Measurements from ENCODE around the gene EIF3K.

The EIF3K gene

DNA sequence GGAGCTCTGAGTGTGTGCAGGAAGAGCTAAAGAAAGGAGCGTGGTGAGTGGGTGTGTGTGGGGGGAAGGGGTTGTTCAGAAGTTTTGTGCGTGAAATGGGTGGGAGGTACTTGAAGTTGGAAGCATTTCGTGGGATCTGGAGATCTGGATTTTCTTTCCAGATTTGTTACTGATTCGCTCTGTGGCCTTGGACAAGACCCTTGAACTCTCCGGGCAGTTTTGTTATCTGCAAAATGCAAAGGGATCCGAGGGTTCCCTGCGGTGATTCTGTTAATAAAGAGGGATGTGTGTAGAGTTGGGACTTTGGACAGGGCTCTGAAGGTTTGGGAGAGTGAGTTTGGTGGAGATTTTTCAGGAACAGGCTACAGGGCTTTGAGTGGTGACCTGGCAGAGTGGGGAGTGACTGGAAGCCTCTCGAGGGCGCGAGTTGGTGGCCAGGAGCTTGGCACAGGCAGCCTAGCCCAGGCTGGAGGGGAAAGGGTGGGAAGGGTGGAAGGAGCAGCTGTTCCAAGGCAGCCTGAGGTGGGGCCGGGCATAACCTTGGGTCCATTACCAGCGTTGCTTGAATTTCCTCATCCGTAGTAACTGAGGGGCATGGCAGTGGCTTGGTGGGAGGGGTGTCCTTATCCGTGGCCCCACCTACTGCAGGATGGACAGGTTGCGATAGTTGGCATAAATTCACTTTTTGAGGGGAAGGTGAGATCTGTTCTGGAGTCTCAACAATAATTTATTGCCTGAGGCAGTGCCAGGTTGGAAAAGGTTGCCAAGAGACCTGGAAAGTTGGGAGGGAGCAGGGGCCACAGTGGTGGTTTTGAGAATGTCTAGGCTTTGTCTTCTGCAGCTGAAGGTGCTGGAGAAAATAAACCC lies 30.6 kb downstream of the EIF3K start:
- DNase-seq (ENCODE audit: low spot score) = no peak

DNA sequence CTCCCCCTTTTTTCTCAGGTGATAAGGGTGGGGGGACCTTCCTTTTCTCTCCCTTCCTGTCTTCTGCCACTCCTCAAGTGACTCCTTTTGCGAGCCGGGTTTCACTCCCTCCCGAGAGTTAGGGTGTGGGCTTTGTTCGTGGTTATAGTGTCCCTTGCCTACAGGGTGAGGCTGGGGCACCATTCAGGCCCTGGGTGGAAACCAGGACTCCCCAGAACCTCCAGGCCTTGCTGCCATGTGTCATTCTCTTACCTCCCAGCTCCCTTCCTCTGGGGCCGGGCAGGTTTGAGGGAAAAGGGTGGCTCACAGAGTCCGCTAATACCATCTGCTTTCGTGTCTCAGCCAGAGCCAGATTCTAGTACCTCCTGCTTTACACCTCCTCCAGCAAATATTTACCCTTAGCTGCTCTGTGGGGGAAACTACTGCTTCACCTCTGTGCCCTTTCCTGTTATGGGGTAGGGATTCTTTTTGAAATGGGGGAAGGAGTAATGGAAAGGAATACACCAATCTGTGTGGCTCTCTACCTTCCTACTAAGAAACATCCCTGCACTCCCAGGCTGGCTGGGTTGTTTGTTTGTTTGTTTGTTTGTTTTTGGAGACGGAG lies 31.3 kb downstream of the EIF3K start:
- no peak for DNase-seq (ENCODE audit: low spot score)

DNA sequence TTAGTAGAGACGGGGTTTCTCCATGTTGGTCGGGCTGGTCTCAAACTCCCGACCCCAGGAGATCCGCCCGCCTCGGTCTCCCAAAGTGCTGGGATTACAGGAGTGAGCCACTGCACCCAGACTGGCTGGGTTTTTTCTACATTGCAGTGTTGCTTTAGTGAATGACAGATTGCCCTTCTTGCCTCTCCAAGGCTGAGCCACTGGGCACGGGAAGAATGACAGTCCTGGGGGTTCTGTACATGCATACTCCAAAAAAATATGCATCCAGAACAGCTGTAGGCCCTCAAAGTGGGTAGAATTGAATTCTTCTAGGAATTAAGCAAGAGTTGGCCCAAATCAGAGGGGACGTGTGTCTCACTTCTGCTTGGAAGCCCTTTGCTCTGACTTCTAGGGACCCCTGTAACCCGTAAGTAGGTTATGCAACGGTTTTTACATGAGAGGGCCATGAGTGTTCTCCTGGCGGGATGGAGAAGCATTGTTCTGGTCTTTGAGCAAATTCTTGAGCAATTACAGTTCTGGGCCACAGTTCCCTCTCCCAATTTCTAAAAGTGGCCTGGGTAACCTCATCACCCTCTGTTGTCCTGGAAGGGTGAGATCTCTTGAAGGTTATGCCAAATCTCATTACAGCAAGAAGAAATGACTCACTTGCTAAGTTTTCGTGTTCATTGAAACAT lies 32.1 kb downstream of the EIF3K start:
- no peak for DNase-seq (ENCODE audit: low spot score)

GRCh38 chr19:38653028-38653571 lies 34.1 kb downstream of the EIF3K start:
- DNase-seq (ENCODE audit: low spot score) = no peak

- DNase-seq (ENCODE audit: low spot score) = no peak
These were observed 35.7 kb downstream of the EIF3K start for GRCh38 chr19:38654628-38655055.

GRCh38 chr19:38655148-38655824 lies 36.3 kb downstream of the EIF3K start:
- no peak for DNase-seq (ENCODE audit: low spot score)

DNA sequence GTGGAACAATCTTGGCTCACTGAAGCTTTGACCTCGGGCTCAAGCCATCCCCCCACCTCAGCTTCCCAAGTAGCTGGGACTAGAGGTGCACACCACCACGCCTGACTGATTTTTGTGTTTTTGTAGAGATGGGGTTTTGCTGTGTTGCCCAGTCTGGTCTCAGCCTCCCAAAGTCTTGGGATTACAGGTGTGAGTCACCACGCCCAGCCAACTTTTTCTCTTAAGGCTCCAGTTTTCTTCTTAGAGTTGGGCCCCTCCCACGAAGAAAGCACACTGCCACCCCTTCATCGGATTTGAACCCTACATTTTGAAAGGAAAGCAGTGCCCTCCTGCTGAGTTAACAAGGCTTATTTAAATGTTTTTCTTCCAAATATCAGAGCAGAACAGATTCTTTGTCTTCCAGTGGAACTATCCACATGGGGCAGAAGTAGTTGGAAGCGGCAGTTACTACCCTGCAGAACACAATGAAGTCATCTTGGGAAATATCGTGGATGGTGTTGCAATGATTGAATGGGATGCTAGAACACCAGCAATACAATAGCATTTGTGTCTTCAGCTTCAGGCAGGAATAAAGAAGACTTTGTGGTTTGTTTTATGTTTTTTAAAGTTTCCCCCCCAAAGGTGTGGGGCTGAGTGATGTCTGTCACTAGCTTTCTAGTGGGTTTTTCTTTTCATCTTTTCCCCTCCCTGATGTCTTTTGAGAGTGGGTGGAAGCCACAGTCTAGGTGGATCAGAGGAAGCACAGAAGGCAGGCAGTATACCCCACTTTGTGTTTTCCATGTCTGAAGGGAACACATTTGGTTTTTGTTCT lies 37.4 kb downstream of the EIF3K start:
- DNase-seq (ENCODE audit: low spot score) = peak; percentile 65

- no peak for DNase-seq (ENCODE audit: low spot score)
These were observed 38.7 kb downstream of the EIF3K start for GRCh38 chr19:38657633-38658222.

DNA sequence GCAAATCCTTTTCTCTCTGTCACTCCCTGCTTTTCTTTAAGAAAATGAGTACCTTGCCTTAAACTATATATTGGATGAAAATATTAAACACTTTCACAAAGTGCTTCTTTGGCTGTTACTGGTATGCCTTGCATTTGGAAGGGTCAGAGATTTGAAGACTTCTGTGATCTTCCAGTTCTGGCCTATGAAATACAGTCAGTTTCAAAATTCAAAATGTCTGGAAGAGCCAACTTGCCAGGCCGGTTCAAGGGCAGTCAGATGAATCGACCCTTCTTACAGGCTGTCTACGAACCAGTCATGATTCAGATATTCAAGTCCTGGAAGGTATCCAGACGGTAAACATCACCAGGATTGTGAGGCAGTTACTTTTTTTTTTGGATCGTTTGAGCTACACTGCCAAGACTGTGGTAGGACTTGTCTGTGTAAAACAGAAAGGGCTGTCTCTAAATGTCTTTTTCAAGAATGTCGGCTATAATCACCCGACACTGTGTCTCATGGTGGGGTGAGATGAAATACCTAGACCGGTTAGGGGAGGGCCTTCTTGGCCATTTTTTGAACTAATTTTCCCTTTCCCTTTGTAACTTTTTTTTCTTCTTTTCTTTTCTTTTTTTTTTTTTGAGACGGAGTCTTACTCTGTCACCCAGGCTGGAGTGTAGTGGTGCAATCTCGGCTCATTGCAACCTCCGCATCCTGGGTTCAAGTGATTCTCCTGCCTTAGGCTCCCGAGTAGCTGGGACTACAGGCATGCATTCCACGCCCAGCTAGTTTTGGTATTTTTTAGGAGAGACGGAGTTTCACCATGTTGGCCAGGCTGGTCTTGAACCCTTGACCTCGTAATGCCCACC lies 39.7 kb downstream of the EIF3K start:
- DNase-seq (ENCODE audit: low spot score) = no peak

DNA sequence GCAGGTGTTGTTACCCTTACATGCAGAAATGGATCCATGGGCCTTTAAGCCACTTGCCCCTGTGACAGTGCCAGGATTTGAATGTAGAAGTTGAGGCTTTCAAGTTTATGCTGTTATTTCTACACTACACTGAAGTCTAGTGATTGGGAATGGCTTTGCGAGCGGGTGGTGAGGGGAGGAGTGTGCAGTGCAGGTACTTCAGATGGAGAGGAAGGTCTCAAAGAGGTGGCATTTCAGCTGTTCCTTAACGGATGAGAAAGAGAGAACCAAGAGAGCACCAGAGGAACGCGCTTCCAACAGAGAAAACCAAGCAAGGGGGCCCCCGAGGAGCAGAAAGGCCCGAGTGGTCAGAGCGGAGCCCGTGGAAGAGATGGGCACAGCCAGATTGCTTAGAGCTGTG lies 41.7 kb downstream of the EIF3K start:
- DNase-seq (ENCODE audit: low spot score) = no peak

- no peak for DNase-seq (ENCODE audit: low spot score)
These were observed 42.1 kb downstream of the EIF3K start for GRCh38 chr19:38661136-38661535.

DNA sequence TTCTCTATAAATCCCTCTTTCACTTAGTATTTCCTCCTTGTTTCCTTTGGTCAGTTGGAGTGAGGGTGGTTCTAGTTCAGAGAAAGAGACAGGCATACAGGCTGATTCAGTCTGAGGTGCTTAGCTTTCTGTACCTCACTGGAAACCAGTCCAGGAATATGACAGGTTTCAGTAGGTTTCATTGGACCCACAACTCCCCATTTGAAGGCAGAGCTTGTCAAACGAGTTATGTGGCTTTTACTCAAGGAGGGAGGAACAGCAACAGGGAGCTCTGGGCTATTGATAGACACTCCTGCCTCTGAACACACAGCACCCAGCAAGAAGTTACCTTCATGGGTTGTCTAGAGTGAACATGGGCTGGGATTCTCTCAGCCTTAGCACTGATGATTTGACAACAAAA lies 43.0 kb downstream of the EIF3K start:
- no peak for DNase-seq (ENCODE audit: low spot score)

GRCh38 chr19:38662537-38663155 lies 43.7 kb downstream of the EIF3K start:
- no peak for DNase-seq (ENCODE audit: low spot score)

GRCh38 chr19:38663156-38663651 lies 44.2 kb downstream of the EIF3K start:
- DNase-seq (ENCODE audit: low spot score) = no peak

- no peak for DNase-seq (ENCODE audit: low spot score)
These were observed 45.0 kb downstream of the EIF3K start for GRCh38 chr19:38663957-38664502.

- DNase-seq (ENCODE audit: low spot score) = no peak
These were observed 45.7 kb downstream of the EIF3K start for GRCh38 chr19:38664503-38665211.

- no peak for DNase-seq (ENCODE audit: low spot score)
These were observed 46.4 kb downstream of the EIF3K start for GRCh38 chr19:38665219-38665931.
